WI38 (cell line): ENCODE results near the gene PSKH1.

Experiments
- H3K4me3 ChIP-seq: 2 replicates; pipeline ENCODE4 v1.5.1; 2011; ENCODE audit warnings: low read depth, mild to moderate bottlenecking, control low read depth, low read length
- TF ChIP-seq, protein P1 (sequence below): IDR thresholded peaks from 2 replicates; pipeline ENCODE4 v1.5.1; 2012; ENCODE audit warnings: low read depth, mild to moderate bottlenecking, control low read depth, low read length

PSKH1 gene

DNA sequence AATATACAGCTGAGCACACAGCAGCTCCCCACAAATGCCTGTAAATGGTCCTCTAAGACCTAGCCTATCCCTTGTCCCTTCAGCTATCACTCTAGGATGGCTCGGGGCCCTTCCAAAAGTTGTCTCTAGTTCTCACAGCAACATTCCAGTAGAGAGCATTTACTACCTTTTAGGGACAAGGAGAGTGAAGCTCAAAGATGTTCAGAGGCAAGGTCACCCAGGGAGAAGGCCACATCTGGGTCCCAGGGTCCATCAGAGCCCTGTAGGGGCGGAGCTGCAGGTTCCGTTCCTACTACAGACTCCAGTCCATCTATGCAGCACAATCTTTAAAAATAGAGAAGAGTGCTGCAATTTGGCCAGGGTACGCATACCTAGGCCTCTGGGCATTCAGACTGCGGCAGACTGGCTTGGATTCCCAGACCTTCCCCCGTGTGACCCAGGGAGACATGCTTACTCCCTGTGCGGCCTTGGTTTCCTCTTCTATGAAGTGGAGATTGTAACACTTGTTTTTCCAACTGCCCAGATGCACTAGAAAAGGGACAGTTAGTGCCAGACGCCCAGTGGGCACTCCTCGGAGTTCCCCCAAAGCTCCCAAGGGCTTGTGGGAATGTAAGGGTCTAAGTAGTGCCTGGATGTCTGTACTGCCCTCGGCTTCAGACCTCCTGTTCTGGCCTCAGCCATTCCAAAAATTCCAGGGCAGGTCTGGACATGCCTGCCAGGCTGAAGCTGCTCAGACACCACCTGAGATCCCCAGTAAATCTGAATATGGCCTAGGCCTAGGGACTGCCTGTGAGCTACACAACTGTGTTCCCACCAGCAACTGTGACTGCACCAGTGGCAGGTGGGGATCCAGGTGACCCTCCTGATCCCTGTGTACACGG, 72.9 kb downstream of the PSKH1 start:
- TF ChIP-seq, protein P1, sequence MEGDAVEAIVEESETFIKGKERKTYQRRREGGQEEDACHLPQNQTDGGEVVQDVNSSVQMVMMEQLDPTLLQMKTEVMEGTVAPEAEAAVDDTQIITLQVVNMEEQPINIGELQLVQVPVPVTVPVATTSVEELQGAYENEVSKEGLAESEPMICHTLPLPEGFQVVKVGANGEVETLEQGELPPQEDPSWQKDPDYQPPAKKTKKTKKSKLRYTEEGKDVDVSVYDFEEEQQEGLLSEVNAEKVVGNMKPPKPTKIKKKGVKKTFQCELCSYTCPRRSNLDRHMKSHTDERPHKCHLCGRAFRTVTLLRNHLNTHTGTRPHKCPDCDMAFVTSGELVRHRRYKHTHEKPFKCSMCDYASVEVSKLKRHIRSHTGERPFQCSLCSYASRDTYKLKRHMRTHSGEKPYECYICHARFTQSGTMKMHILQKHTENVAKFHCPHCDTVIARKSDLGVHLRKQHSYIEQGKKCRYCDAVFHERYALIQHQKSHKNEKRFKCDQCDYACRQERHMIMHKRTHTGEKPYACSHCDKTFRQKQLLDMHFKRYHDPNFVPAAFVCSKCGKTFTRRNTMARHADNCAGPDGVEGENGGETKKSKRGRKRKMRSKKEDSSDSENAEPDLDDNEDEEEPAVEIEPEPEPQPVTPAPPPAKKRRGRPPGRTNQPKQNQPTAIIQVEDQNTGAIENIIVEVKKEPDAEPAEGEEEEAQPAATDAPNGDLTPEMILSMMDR, result no peak
- peak overlapping the region; percentile 99 for H3K4me3 ChIP-seq

DNA sequence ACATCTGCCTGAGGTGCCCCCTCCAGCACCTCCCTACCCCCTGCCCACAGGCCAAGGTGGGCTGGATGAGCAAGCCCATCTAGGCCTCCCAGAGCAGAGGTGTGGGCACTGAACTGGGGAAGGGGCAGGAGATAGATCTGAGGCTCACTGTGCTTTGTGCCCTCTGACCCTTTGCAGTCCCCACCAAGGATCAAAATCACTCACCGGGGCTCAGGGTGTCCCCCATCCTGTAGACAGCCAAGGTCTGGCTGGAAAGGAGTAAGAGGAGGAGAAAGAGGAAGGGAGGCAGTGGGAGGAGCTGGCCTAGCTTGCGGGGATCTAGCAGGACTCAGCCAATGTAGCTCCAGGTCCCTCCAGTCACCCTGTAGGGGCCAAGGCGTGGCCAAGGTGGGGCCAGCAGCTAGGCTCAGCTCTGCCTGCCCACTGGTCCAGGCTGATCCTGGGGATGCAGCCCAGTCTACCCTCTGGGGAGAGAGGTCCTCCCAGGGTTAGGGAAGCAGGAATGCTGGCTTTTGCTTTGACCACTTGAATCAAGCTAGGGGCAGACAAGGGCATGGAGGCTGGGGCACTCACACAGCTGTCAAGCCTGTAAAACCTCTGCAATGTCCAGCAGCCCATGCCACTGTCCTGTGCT, 73.6 kb downstream of the PSKH1 start:
- TF ChIP-seq, protein P1, result no peak
- peak overlapping the region; percentile 99 for H3K4me3 ChIP-seq

DNA sequence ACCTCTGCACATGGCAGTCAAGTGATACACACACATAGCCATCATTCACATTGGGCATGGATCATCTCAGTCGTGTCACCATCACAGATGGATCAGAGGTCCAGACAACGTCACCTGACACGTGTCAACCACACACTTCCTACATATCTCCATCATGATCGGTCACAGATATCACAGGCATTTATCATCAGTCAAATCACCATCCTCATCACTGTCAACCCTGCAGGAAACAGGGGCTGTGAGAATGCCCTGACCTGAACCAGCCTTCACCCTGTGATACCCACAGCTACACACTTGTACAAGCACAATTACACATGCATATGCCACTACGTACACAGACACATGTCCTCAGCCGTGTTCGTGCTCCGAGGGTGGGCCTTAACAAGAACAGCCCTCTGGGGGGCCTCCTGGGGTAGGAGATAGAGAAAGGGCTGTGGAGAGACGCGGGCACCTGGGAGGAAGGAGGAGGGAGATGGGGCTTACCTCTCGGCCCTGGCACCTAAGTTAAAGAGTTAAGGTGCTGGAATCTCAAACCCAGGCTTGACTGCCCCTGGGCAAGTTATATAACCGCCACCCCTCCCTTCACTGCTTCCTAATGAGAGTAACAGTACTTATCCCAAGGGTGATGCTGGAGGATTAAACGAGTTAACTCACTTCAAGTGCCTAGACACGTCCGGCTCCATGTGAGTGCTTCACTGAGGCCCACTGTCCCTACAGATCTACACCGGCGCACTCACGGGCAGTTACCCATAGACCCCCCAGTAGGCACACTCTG, 74.3 kb downstream of the PSKH1 start:
- H3K4me3 ChIP-seq, result peak overlapping the region; percentile 99
- TF ChIP-seq, protein P1, result no peak

DNA sequence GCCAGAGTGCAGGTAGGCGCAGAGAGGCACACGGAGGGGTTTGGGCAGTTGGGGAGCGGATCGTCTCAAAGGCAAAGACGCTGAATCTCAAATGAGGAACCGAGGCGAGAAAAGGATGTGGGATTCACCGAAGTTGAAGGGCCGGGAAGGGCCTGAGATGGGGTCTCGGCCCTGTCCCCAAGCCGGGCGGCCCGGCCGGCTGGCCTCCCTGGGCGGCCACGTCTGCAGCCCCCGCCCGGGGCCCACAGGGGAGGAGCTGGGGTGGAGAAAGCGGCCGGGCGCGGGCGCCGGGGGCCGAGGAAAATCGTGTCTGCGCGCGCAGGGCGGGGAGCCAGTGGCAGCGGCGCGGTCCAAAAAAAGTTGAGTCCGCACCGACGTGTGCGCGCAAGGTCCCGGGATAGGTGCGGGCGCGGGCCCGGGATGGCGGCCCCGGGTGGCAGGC, 74.9 kb downstream of the PSKH1 start:
- TF ChIP-seq, protein P1, result no peak
- H3K4me3 ChIP-seq, result peak overlapping the region; percentile 99

DNA sequence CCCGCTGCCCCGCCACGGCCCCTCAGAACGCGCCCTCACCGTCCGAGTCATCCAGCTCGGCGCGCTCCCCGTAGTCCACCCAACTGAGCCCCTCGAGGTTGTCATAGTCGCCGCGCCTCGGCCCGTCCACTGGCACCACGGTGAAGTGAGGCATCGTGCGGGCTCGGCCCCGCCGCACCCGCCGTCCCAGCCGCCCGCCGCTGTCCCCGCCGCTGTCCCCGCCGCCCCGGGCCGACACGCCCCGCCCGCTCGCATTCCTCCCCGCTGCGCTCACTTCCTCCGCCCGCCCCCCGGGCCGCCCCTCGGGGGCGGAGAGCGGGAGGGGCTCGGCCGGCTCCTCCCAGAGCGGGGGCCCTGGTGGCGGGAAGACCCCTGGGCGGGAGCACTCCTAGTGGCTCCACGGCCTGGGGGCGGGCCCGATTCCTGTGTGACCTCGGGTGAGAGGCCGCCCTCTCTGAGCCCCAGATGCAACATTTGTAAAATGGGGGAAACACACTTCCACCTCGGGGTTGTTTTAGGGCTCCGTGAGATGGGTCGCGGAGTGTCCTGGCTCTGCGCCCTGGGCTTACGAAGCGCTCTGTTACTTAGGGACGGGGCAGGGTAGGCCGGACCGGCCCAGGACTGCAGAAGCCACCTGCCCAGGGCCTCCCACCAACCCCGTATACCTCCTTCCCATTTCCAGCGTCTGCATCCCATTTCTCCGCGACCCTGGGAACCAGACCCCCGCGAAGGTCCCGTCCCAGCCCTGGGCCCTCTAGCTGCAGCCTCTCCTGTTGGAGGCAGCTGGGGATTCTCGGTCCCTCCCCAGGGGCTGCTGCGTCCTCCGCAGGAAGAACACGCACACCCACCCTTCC, 75.6 kb downstream of the PSKH1 start, which contains the start of gene SLC12A4:
Gene SLC12A4 (minus strand): TSS at position 238 of the 854 bp plus-strand sequence. CDS start 84 bp downstream, at position 154.
- H3K4me3 ChIP-seq, result peak within 1 kb of the TSS; percentile 99
- TF ChIP-seq, protein P1, result no peak

DNA sequence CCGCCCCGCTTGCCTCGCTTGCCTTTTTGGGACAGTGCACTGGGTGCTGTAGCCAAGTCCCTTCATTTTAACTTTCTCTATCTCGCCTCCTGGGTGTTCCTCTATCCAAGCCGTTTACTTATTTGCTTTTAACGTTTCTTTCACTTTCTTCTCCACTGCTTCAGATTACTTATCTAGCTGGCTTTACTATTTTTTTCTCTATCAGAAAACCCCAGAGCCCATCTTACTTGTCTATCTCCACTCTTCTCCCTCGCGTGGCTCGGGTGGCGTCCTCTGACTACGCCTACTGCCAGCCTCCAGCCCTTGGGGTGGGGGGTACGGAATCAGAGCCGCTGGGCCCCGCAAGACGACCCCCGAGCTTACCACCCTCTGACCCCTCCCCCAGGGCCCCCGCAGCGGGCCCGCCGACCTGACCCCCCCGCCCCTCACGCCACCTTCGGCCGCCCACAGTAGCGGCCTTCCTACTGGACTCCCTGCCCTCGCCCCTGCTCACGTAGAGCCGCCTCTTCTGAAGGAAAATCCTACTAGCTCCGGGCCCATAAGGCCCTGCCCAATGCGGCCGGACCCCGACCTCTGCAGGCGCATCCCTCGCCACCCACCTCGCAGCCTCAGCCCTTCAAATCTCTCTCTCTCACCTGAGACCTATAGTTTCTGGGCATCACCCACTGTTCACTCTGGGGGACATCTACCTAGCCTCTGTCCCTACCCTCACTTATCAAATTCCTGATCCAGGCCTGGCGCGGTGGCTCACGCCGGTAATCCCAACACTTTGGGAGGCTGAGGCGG, 76.4 kb downstream of the PSKH1 start:
- TF ChIP-seq, protein P1, result no peak
- H3K4me3 ChIP-seq, result peak overlapping the region; percentile 99
